H1 (cell line): ENCODE results near the gene LTBP1. TPM values are rescaled to one million over a fixed set of nuclear protein-coding genes. Genes with fewer than 3 reads are reported as not detected.

Experiments used
- CTCF ChIA-PET: fragments of 300-600 bp; sonication (Branson Sonifier 250); formaldehyde crosslinking; loops from one replicate; lab custom pipeline; 2021; ENCODE audit not compliant: partially characterized antibody; lab: Charles Lee
- POLR2A ChIA-PET: fragments of 300-600 bp; sonication (Branson Sonifier 250); formaldehyde crosslinking; loops from one replicate; lab custom pipeline; 2021; ENCODE audit warnings: inconsistent platforms; ENCODE audit not compliant: partially characterized antibody; lab: Charles Lee
- DNase-seq, 2 experiments: peaks; one replicate each; pipeline versions ENCODE4 v3.0.0 to v3.0.0-alpha.2; 2010 to 2022; ENCODE audit warnings: low spot score in 2 of 2, low read depth in 1 of 2, mixed read lengths in 1 of 2
- FAIRE-seq: peaks from 2 replicates; lab custom pipeline; 2011; peaks lifted over from hg19 to GRCh38; lab: Jason Lieb, UNC
- H2AFZ ChIP-seq: 2 replicates; pipeline ENCODE4 v1.8.1; 2012; ENCODE audit warnings: low read length, inconsistent platforms
- H2AK5ac ChIP-seq: 2 replicates; pipeline ENCODE4 v1.6.1; 2013; ENCODE audit warnings: low read depth, low read length
- H2BK120ac ChIP-seq: replicated peaks from 2 replicates; pipeline ENCODE3; 2013; ENCODE audit warnings: low read depth, low read length, inconsistent platforms
- H2BK12ac ChIP-seq: 2 replicates; pipeline ENCODE4 v1.6.1; 2013; ENCODE audit warnings: low read depth, low read length
- H2BK15ac ChIP-seq: 2 replicates; pipeline ENCODE4 v1.6.1; 2013; ENCODE audit warnings: low read length
- H2BK20ac ChIP-seq: 2 replicates; pipeline ENCODE4 v1.6.1; 2013; ENCODE audit warnings: low read length
- H2BK5ac ChIP-seq: 2 replicates; pipeline ENCODE4 v1.6.1; 2013; ENCODE audit warnings: low read depth, low read length
- H3K14ac ChIP-seq: 2 replicates; pipeline ENCODE4 v1.6.1; 2013; ENCODE audit warnings: inconsistent platforms; ENCODE audit not compliant: insufficient read length
- H3K18ac ChIP-seq: 2 replicates; pipeline ENCODE4 v1.6.1; 2013; ENCODE audit warnings: low read length; ENCODE audit errors: extremely low read depth
- H3K23ac ChIP-seq: 2 replicates; pipeline ENCODE4 v1.6.1; 2013; ENCODE audit warnings: inconsistent platforms; ENCODE audit not compliant: insufficient read length
- H3K23me2 ChIP-seq: 2 replicates; pipeline ENCODE4 v1.6.1; 2013; ENCODE audit warnings: low read depth, low read length
- H3K27ac ChIP-seq: 2 replicates; pipeline ENCODE4 v1.6.1; 2011; ENCODE audit warnings: low read depth, low read length, inconsistent platforms
- H3K27me3 ChIP-seq, 4 experiments: replicated peaks in 1 of 4; 1 replicate in 1 of 4; 2 replicates in 3 of 4; pipeline versions ENCODE4 v1.6.1 to v1.8.1; 2011 to 2013; ENCODE audit warnings: low read length in 3 of 4, mild to moderate bottlenecking in 3 of 4, inconsistent platforms in 2 of 4, mixed read lengths in 2 of 4, moderate library complexity in 1 of 4; ENCODE audit not compliant: control insufficient read depth in 3 of 4, insufficient read depth in 3 of 4; ENCODE audit errors: extremely low read depth in 1 of 4
- H3K36me3 ChIP-seq, 4 experiments: 2 replicates each; pipeline versions ENCODE4 v1.6.1 to v1.8.1; 2011 to 2013; ENCODE audit warnings: mild to moderate bottlenecking in 4 of 4, low read length in 3 of 4, moderate library complexity in 2 of 4, control low read depth in 1 of 4, inconsistent platforms in 1 of 4; ENCODE audit not compliant: insufficient read depth in 4 of 4, control insufficient read depth in 2 of 4
- H3K4ac ChIP-seq: replicated peaks from 2 replicates; pipeline ENCODE3; 2013; ENCODE audit warnings: low read length, low read depth, mixed read lengths, inconsistent platforms; ENCODE audit not compliant: insufficient read length
- H3K4me1 ChIP-seq, 4 experiments: replicated peaks in 1 of 4; 1 replicate in 1 of 4; 2 replicates in 3 of 4; pipeline versions ENCODE4 v1.6.1 to v1.8.1; 2011 to 2013; ENCODE audit warnings: low read length in 3 of 4, inconsistent platforms in 2 of 4, mixed read lengths in 1 of 4; ENCODE audit not compliant: insufficient read depth in 4 of 4, control insufficient read depth in 3 of 4
- H3K4me2 ChIP-seq, 2 experiments: 2 replicates each; pipeline versions ENCODE4 v1.6.1 to v1.8.1; 2011 to 2013; ENCODE audit warnings: low read depth in 2 of 2, low read length in 2 of 2, control low read depth in 1 of 2, inconsistent platforms in 1 of 2, mild to moderate bottlenecking in 1 of 2; ENCODE audit not compliant: insufficient read depth in 1 of 2
- H3K4me3 ChIP-seq, 4 experiments: fragments of 200-600, 300-600 bp in 1 of 4; sonication (generic), shearing (Covaris generic), sonication (Bioruptor Twin) in 1 of 4; 2 replicates each; pipeline versions ENCODE4 v1.5.1 to v1.8.1; 2011 to 2016; ENCODE audit warnings: low read length in 4 of 4, low read depth in 3 of 4, control low read depth in 2 of 4, inconsistent platforms in 2 of 4, mild to moderate bottlenecking in 2 of 4, mixed read lengths in 1 of 4, moderate library complexity in 1 of 4; ENCODE audit not compliant: insufficient read depth in 2 of 4; ENCODE audit errors: extremely low read depth in 1 of 4
- H3K56ac ChIP-seq: replicated peaks from 2 replicates; pipeline ENCODE3; 2013; ENCODE audit warnings: low read depth, mild to moderate bottlenecking, mixed read lengths, low read length, inconsistent platforms; ENCODE audit not compliant: insufficient read length
- H3K79me1 ChIP-seq: 2 replicates; pipeline ENCODE4 v1.6.1; 2013; ENCODE audit warnings: low read depth, low read length, control low read depth
- H3K79me2 ChIP-seq, 2 experiments: 2 replicates each; pipeline versions ENCODE4 v1.6.1 to v1.8.1; 2012 to 2013; ENCODE audit warnings: low read length in 2 of 2, mild to moderate bottlenecking in 2 of 2, inconsistent platforms in 1 of 2; ENCODE audit not compliant: insufficient read depth in 2 of 2, control insufficient read depth in 1 of 2
- H3K9ac ChIP-seq, 4 experiments: replicated peaks in 1 of 4; 1 replicate in 1 of 4; 2 replicates in 3 of 4; pipeline versions ENCODE4 v1.6.1 to v1.8.1; 2011 to 2013; ENCODE audit warnings: low read depth in 3 of 4, low read length in 3 of 4, control low read depth in 2 of 4, mild to moderate bottlenecking in 2 of 4, moderate library complexity in 2 of 4, inconsistent platforms in 1 of 4; ENCODE audit errors: extremely low read depth in 1 of 4
- H3K9me3 ChIP-seq, 2 experiments: 2 replicates each; pipeline versions ENCODE4 v1.6.1 to v1.8.1; 2012 to 2013; ENCODE audit warnings: mild to moderate bottlenecking in 2 of 2, moderate library complexity in 2 of 2, control low read depth in 1 of 2, inconsistent platforms in 1 of 2, low read depth in 1 of 2, low read length in 1 of 2, mixed read lengths in 1 of 2; ENCODE audit not compliant: insufficient read depth in 2 of 2
- H4K20me1 ChIP-seq, 2 experiments: replicated peaks in 1 of 2; 2 replicates each; pipeline versions ENCODE3 to v1.8.1; 2011 to 2013; ENCODE audit warnings: inconsistent platforms in 2 of 2, low read length in 2 of 2, mild to moderate bottlenecking in 1 of 2; ENCODE audit not compliant: insufficient read depth in 2 of 2, control insufficient read depth in 1 of 2
- H4K5ac ChIP-seq: 2 replicates; pipeline ENCODE4 v1.6.1; 2013; ENCODE audit warnings: low read length, low read depth, mixed read lengths, inconsistent platforms; ENCODE audit not compliant: insufficient read length
- H4K8ac ChIP-seq: 2 replicates; pipeline ENCODE4 v1.8.0; 2013; ENCODE audit warnings: mild to moderate bottlenecking, moderate library complexity, low read length, inconsistent platforms; ENCODE audit not compliant: insufficient read depth; ENCODE audit errors: extremely low read depth
- H4K91ac ChIP-seq: replicated peaks from 2 replicates; pipeline ENCODE3; 2013; ENCODE audit warnings: low read length, mixed read lengths, inconsistent platforms; ENCODE audit not compliant: insufficient read length
- HDAC6 ChIP-seq: IDR thresholded peaks from one replicate; pipeline ENCODE4 v1.7.1; 2012; ENCODE audit warnings: low read depth, mild to moderate bottlenecking, inconsistent platforms, low read length, moderate library complexity
- POLR2A ChIP-seq, 2 experiments: IDR thresholded peaks; 1 replicate in 1 of 2; 2 replicates in 1 of 2; pipeline ENCODE4 v1.6.1; 2011; ENCODE audit warnings: low read depth in 2 of 2, low read length in 2 of 2, mild to moderate bottlenecking in 2 of 2; ENCODE audit errors: control extremely low read depth in 1 of 2
- SP4 ChIP-seq: IDR thresholded peaks from 2 replicates; pipeline ENCODE4 v1.6.1; 2012; ENCODE audit warnings: low read length, inconsistent platforms
- WGBS, 2 experiments: shearing (Covaris generic) in 1 of 2; methylation state at CpG; one replicate each; pipeline versions ENCODE4 v1.1.6 to v1.1.7; 2013 to 2015; ENCODE audit warnings: low lambda C conversion rate in 2 of 2, mixed read lengths in 2 of 2, inconsistent platforms in 1 of 2, low coverage in 1 of 2, missing lambda C conversion rate in 1 of 2; ENCODE audit not compliant: insufficient replicate concordance in 2 of 2, insufficient coverage in 1 of 2, insufficient read length in 1 of 2; ENCODE audit errors: extremely low coverage in 1 of 2, missing lambda C conversion rate in 1 of 2; 5-methylcytosine and 5-hydroxymethylcytosine counted together
- polyA plus RNA-seq, 7 experiments: library from polyadenylated mRNA; depleted of rRNA in 3 of 7; stranded (reverse) in 5 of 7; unstranded in 2 of 7; fragments of >200 nt in 5 of 7; fragments of 200-250 nt in 2 of 7; gene quantifications; 1 replicate in 5 of 7; 2 replicates in 1 of 7; 4 replicates in 1 of 7; pipeline versions ENCODE4 v1.2.1 to v1.2.3, GENCODE V29; 2011 to 2013; ENCODE audit warnings: missing spikeins in 2 of 7, mixed read lengths in 2 of 7
- total RNA-seq: library from RNA; stranded (reverse); fragmentation: NEBNext Ultra II Directional; extraction: Animal tissue kit (Norgen Biotek cat#: 25700); gene quantifications from 2 replicates; pipeline ENCODE4 v1.2.1, GENCODE V29; 2021

Gene LTBP1
- total and polyA plus RNA-seq, 2 of the 8 experiments (the other 6 are each of a cell fraction or from before 2014, with no cell fraction given) = 15.4 to 24.7 TPM

DNA sequence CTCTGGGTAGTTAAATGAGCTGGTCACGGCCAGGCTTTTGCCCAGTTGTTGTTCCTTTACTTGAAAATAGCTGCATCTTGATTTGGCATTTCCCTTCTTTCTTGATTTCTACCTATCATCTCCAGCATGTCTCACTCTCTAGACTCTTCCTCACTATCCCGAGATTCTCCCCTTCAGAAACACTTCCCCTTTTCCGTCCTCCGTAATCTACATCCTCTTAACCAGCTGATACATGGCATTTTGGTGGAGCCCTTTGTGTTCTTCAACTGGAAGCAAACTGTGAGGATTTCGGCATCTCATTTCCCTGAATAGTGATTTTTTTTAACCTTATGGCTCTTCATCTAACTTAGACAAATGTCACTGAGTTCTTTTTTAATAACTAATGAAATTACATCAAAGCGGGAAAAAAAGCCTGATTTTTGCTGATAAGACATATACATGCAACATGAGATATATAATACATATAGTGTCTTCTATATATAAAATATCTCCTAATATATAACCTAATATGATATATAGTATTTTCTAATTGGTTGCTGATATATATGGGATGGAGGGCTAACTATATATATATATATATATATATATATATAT is 309.5 kb downstream of the LTBP1 start:
- no peak overlapping the region for H4K8ac ChIP-seq
- no peak overlapping the region for H4K5ac ChIP-seq
- H2BK120ac ChIP-seq = no peak overlapping the region
- H2AFZ ChIP-seq = no peak overlapping the region
- H2BK20ac ChIP-seq = no peak overlapping the region
- no peak overlapping the region for H3K4me2 ChIP-seq
- ChIA-PET POLR2A (no interaction called here), CTCF (no interaction called here)
- no peaks in the 10 kb centered on the region for H3K9me3 ChIP-seq
- no peak overlapping the region for H2BK5ac ChIP-seq
- FAIRE-seq (no peak), DNase-seq (no peak)
- H3K23me2 ChIP-seq = no peaks in the 10 kb centered on the region
- H4K91ac ChIP-seq = no peak overlapping the region
- H3K23ac ChIP-seq = no peak overlapping the region
- H3K9ac ChIP-seq = no peak overlapping the region
- no peaks in the 10 kb centered on the region for H4K20me1 ChIP-seq
- H3K36me3 ChIP-seq = no peaks in the 10 kb centered on the region
- H2BK15ac ChIP-seq = no peak overlapping the region
- no peak overlapping the region for H3K14ac ChIP-seq
- H3K18ac ChIP-seq = no peak overlapping the region
- H3K4me3 ChIP-seq = no peak overlapping the region
- H3K4me1 ChIP-seq = no peaks in the 10 kb centered on the region
- H2BK12ac ChIP-seq = no peak overlapping the region
- no peak overlapping the region for H2AK5ac ChIP-seq
- H3K79me1 ChIP-seq = no peaks in the 10 kb centered on the region
- H3K27me3 ChIP-seq = no peaks in the 10 kb centered on the region
- 85% methylated on average over 6 of the region's 6 CpGs; no CpG with 5 or more reads in 1 of the 2 experiments for WGBS, 2 experiments
- H3K56ac ChIP-seq = no peak overlapping the region
- H3K4ac ChIP-seq = no peak overlapping the region
- H3K79me2 ChIP-seq = no peaks in the 10 kb centered on the region
- no peak overlapping the region for H3K27ac ChIP-seq
- TF ChIP-seq SP4 = no peak
- no peak for TF ChIP-seq HDAC6
- TF ChIP-seq POLR2A (IDR thresholded peaks at IDR 0.05; ENCODE audit: control extremely low read depth in 1 of 2, low read depth in 2 of 2, low read length in 2 of 2) = no peak
